Measurements from ENCODE around the gene N4BP3.

The N4BP3 gene

GRCh38 chr5:178113141-178113787, at the start of gene N4BP3:
Gene N4BP3, plus strand, starts transcription at chr5:178113532. Its CDS starts 6,052 bp downstream, at chr5:178119584.
- no peak within 1 kb of the TSS for H3K4me3 ChIP-seq (ENCODE audit: low read depth, low read length)
- peak; percentile 80 for DNase-seq (ENCODE audit: low read depth)
- TF ChIP-seq MAX (IDR thresholded peaks at IDR 0.05; ENCODE audit: low read depth, low read length) (0 out of 2 replicates have a peak, but pooled peaks have one; percentile 19), MYC (IDR thresholded peaks at IDR 0.05; ENCODE audit: low read depth, low read length) (peak; percentile 37; the same call in 1 of the 2 replicates), POLR2A (IDR thresholded peaks at IDR 0.05; ENCODE audit: extremely low read depth, insufficient read length) (no peak)
- TF ChIP-seq, protein P1, sequence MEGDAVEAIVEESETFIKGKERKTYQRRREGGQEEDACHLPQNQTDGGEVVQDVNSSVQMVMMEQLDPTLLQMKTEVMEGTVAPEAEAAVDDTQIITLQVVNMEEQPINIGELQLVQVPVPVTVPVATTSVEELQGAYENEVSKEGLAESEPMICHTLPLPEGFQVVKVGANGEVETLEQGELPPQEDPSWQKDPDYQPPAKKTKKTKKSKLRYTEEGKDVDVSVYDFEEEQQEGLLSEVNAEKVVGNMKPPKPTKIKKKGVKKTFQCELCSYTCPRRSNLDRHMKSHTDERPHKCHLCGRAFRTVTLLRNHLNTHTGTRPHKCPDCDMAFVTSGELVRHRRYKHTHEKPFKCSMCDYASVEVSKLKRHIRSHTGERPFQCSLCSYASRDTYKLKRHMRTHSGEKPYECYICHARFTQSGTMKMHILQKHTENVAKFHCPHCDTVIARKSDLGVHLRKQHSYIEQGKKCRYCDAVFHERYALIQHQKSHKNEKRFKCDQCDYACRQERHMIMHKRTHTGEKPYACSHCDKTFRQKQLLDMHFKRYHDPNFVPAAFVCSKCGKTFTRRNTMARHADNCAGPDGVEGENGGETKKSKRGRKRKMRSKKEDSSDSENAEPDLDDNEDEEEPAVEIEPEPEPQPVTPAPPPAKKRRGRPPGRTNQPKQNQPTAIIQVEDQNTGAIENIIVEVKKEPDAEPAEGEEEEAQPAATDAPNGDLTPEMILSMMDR (IDR thresholded peaks at IDR 0.05; ENCODE audit: low read depth, low read length), result no peak

GRCh38 chr5:178067755-178068154, 45.6 kb upstream of the N4BP3 start:
- no peak for TF ChIP-seq MAX (IDR thresholded peaks at IDR 0.05; ENCODE audit: low read depth, low read length)
- TF ChIP-seq, protein P1 (IDR thresholded peaks at IDR 0.05; ENCODE audit: low read depth, low read length), result no peak
- TF ChIP-seq POLR2A (IDR thresholded peaks at IDR 0.05; ENCODE audit: extremely low read depth, insufficient read length), result no peak
- no peak for TF ChIP-seq MYC (IDR thresholded peaks at IDR 0.05; ENCODE audit: low read depth, low read length)
- DNase-seq (ENCODE audit: low read depth), result no peak
- no peak overlapping the region for H3K4me3 ChIP-seq (ENCODE audit: low read depth, low read length)

DNA sequence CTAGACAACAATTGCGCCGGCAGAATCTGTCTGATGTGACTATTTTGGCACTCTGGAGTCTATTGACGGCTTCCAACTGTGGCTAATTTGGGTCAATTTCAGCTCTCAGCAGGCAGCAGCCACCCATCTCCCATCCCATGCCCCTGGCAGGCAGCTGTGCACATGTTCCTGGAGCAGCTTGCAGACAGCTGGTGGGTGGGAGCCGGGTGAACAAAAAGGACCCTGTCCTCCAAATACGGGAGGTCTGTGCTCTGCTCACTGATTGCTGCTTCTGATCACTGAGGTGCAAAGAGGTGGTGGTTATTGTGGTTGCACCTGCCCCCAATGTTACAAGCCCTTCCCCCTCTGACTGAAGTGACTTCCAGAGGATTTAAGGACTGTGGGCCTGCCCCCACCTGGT, 45.0 kb upstream of the N4BP3 start:
- no peak for DNase-seq (ENCODE audit: low read depth)
- TF ChIP-seq, protein P1 (IDR thresholded peaks at IDR 0.05; ENCODE audit: low read depth, low read length), result no peak
- TF ChIP-seq MAX (IDR thresholded peaks at IDR 0.05; ENCODE audit: low read depth, low read length) (no peak), POLR2A (IDR thresholded peaks at IDR 0.05; ENCODE audit: extremely low read depth, insufficient read length) (no peak), MYC (IDR thresholded peaks at IDR 0.05; ENCODE audit: low read depth, low read length) (no peak)
- H3K4me3 ChIP-seq (ENCODE audit: low read depth, low read length), result no peak overlapping the region

GRCh38 chr5:178069909-178070308, 43.4 kb upstream of the N4BP3 start:
- H3K4me3 ChIP-seq (ENCODE audit: low read depth, low read length), result no peak overlapping the region
- TF ChIP-seq, protein P1 (IDR thresholded peaks at IDR 0.05; ENCODE audit: low read depth, low read length), result peak; percentile 68
- TF ChIP-seq MAX (IDR thresholded peaks at IDR 0.05; ENCODE audit: low read depth, low read length) (peak; percentile 43; the same call in 1 of the 2 replicates), MYC (IDR thresholded peaks at IDR 0.05; ENCODE audit: low read depth, low read length) (no peak)
- peak; percentile 77 for DNase-seq (ENCODE audit: low read depth)

DNA sequence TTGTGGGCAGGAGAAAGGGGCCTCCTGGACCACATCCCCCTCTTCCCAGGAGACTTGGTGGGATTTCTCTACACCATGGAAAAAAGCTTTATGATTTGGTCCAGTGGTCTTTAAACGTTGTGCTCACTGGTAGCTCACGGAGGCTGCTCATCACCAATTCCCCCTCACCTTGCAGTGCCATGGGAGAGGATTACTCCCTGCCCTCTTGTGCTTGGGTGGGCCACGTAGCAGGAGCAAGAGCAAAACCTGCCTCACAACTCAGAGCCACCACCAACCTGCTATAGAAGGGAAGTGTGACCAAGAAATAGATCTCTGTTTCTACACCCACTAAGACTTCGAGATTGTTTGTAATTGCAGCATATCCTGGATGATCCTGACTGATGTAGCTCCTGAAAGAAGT, 42.2 kb upstream of the N4BP3 start:
- TF ChIP-seq MYC (IDR thresholded peaks at IDR 0.05; ENCODE audit: low read depth, low read length), result no peak
- no peak overlapping the region for H3K4me3 ChIP-seq (ENCODE audit: low read depth, low read length)
- DNase-seq (ENCODE audit: low read depth), result no peak

DNA sequence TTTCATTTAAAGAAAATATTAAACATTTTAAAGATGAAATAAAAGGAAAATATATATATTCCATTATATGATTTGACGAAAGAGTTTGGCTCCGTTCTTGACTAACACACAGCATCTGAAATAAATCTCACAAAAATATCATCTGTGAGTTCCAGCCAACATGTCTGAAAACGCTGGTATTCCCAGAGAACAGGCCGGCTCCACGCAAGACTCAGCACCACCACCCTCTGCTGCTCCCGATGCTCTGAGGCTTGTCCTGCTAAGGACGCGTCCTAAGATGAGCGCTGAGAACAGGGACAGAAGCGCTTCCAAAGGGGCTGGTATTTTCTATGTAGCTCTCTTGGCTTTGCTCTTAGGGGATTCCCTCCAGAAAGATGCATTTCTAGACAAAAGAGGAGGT, 40.6 kb upstream of the N4BP3 start:
- H3K4me3 ChIP-seq (ENCODE audit: low read depth, low read length), result no peak overlapping the region
- DNase-seq (ENCODE audit: low read depth), result no peak
- TF ChIP-seq POLR2A (IDR thresholded peaks at IDR 0.05; ENCODE audit: extremely low read depth, insufficient read length), result no peak
- TF ChIP-seq MYC (IDR thresholded peaks at IDR 0.05; ENCODE audit: low read depth, low read length), result no peak
- no peak for TF ChIP-seq MAX (IDR thresholded peaks at IDR 0.05; ENCODE audit: low read depth, low read length)
- TF ChIP-seq, protein P1 (IDR thresholded peaks at IDR 0.05; ENCODE audit: low read depth, low read length), result no peak

Data from NB4 (cell line).